Activated T-cell treated with anti-CD3 and anti-CD28 coated beads for 24 hours (primary cell): ENCODE measurements around the gene TMEM203.

ENCODE experiments used
- DNase-seq: peaks from one replicate; pipeline ENCODE4 v3.0.0-alpha.2; 2020; ENCODE audit warnings: low read depth

The TMEM203 gene

DNA sequence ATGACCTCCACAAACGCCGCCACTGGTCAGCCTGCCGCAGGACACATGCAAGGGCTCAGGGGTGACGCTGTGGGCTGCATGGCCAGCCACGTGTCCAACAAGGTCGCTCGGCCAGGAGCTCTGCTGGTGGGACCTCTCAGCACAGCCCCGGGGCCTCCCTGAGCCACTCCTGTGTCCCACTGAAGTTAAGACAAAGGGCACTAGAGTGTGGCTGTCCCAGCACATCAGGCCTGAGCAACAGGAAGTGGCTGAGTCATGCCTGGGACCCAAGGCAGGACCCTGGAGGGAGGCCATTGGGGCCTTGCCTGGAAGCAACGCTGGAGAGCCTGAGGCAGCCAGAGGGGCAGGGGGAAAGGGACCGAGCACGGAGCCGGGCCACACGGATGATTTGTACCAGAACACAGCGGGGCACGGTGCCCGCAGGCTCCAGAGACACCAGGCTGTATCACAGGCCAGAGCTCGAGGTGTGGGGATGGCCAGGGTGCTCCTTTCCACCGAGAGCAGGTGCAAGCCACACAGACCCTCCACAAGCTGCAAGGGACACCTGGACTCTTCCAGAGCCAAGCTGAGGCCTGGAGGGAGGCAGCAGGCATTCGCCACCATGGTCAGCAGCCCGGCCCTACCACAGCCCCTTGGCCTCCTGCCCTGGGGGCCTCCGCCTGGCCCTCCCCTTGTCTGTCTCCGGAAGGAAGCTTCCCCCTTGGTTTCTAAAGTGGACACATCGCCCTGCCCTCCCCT, 27.1 kb downstream of the TMEM203 start:
- no peak for DNase-seq

DNA sequence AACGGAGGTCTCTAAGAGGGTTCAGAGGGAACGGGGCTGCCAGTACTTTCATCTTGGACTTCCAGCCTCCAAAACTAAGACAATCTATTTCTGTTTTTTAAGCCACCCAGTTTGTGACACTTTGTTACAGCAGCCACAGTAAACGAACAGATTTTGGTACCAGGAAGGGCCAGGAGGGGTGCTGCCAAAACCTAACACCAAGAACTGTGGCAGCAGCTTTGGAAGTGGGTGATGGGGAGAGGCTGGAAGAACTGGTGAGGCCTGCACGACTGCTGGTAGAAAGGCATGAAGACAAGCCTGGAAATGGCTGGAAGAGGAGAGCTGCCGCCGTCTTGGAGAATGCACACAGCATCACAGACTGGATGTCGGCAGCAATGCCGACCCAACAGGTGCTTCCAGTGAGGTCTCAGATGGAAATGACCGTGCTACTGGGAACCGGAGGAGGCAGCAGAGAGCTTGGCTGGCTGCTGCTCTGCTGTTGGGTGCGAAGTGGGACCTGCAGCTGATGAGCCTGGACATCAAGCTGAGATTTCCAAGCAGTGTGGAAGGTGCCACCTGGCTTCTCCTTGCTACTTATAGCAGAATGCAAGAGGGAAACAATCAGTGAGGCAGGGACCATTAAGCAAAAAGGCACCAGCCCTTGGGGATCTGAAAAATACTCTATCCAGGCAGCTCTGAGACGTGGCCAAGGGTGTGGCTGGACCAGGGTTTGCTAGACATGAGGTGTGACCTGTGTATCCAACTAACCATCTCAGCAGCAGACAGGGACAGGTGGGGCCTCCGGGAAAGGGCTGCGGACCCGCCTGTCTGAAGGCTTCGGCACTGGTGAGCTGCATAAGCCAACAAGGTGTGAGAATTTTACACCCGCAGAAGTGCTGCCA, 28.9 kb downstream of the TMEM203 start:
- DNase-seq: no peak

DNA sequence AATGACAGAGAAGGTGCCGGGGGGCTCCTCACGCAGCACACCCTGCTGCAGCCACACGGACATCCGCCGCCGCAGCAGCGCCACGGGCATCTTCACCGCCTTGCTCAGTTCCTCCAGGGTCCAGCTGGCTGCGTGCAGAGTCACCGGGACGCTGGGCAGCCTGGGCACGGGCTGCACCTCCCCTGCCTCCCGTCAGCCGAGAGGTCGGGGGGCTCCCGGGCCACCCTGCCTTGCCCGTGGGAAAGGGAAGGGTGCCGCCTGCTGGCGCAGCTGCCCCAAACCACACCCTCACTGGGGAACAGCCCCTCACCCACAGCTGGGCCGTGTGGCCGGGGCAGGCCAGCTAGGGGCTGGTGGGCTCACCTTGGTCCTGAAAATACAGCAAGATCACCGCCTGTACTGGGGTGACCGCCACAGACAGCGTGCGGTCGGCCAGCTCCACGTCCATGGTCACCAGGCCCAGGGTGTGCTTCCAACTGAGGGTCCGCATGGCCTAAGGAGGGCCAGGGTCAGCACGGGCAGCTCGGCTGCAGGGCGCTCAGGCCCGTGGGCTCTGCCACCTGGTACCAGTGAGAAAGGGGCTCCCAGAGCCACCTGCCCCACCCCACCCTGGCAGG, 30.0 kb downstream of the TMEM203 start:
- no peak for DNase-seq

DNA sequence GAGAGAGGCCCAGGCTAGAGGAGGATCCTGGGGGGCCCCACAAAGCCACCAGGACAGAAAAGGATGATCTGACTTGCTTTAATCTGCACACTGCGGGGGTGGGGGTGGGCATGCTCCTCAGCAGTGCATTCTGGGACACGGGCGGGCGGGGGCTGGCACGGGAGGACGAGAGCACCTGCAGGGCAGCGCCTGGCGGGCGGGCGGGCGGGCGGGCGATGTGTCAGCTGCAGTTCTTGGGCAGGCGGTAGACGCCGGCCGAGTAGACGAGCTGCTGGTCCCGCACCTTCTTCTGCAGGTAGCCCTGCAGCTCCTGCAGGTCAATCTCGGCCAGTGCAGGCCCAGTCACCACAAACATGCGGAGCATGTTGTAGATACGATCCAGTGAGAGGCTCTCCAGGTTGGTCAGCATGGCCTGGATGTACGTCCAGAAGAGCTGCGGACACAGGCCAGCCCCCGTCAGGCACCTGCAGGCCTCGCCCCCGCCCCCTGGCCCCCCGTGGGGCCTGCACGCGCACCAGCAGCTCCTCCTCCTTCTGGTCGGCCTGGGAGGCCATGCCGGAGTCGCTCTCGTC, 30.6 kb downstream of the TMEM203 start:
- no peak for DNase-seq

DNA sequence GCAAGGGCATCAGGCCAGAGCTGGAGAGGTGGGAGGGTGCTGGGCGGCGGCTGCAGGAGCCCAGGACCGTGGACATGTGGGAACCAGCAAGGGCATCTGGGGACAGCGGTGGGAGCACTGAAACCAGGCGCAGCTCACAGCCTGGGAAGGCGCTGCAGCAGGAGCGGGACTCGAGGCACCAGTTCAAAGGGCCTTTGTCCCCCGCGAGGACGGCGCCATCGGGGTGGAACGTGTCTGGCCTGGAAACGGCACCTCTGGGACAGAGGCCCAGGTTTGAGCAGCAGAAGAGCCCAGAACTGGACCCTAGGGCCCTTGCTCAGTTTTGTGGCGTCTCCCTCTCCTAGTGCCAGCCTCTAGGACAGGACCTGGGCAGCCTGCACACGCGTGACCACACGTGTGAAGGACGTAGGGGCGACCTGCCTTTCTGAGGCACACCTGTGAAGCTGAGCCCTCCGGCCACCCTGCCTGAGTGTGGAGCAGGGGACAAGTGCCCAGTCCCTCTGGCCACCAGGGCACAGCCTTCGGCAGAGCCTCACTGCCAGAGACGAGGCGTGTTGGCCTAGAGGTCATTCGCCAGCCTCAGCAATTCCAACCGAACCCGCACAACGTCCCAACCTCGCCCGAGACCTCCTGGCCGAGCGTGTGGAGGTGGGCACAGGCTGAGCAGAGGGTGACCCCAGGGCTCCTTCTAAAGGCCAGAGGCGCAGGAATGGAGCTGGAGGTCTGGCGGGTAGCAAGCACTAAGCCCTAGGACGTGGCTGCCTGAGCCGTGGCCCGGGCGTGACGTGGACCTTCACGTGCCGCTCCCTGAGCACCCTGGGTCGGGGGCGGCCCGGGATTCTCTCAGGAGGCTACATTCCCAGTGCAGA, 31.4 kb downstream of the TMEM203 start:
- no peak for DNase-seq

DNA sequence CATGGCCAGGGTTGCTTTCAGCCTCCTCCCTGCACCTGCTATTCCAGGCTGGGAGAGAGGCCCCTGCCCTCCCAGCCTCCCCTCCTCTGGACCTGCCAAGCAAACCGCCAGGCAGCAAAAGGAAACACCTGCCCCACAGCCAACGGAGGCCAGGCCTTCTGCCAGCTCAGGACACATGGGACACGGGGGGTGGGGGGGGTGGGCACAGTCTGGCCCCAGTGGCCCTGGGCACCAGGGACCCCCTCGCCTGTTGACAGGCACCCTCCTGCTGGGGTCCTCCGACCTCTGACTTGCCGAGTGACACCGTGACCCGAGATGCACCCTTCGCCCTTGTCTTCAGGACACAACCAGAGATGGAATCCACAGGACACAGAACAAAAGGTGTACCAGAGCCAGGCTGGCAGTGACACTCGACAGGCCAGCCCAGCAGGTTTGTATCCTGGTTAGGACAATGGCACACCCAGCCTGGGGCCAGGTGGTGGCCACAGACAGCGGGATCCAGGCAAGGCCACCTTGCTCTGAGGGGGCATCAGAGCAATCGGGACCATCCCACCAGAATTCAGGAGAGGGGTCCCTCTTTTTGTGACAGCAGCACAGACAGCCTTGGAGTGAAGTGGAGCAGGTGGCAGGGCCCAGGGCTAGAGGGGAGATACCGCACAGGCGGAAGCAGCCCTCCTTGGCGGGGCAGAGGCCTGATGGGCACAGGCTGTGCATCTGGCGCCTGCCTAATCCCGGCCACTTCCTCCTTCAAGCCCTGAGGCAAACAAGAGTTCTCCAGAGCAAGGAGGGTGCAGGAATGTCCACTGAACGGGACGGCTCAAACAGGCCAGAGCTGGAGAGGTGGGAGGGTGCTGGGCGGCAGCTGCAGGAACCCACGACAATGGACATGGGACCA, 32.3 kb downstream of the TMEM203 start:
- DNase-seq: no peak

DNA sequence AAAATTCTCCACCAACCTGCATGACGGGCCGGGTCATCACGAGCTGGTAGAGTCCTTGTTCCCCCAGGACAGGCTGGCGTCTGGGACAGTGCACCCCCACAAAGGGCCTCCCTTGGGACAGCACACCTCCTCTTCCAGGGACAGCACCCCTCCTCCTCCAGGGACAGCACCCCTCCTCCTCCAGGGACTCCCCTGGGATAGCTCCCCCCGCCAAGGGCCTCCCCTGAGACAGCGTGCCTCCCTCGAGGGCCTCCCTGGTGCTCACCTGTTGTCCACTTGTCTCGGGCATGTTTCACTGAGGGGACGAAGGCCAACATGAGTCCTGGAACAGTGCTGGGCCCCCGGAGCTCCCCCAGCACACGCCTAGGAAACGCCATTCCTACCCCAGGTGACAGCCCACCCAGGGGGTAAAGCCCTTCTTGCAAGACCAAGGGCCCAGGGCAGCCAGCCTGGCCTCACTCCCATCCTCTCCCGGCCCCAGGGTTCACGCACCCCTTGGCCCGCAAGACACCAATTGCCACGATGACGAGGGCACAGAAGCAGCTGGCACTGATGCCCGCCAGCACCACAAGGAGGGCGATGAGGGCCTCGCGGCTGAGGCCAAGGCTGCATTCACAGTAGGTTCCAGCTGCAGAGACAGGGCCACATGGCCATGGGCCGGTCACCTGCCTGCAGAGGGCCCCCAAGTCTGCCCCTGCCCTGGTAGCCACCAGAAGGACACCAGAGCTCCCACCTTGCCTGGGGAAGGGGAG, 34.1 kb downstream of the TMEM203 start:
- no peak for DNase-seq

DNA sequence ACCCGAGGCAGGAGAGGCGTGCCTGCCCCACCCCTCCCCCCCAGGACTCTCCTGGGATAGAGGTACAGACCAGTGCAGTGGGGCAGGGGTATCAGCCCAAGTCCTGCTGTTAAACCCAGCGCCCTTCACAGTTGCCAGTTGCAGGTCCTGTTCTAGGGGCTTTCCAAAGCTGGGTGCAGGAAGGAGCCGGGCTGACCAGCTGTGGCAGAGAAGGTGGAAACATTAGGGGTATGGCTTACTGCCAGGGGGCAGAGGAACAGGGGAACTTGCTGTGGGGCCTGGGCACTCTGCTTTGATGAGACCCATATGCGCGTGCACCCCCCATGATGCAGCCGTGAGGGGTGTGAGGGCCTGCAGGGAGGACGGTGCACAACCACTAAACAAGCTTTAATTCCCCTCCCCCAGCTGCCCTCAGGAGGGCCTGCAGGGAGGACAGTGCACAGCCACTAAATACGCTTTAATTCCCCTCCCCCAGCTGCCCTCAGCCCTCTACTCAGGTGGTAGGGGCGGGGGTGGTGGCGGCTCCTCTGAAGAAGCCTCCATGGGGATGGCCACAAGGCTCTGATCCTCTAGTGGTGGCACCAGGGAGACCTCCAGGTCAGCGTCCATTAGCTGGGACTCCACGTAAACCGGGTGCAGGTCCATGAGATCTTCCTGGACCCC, 34.8 kb downstream of the TMEM203 start:
- DNase-seq: no peak

DNA sequence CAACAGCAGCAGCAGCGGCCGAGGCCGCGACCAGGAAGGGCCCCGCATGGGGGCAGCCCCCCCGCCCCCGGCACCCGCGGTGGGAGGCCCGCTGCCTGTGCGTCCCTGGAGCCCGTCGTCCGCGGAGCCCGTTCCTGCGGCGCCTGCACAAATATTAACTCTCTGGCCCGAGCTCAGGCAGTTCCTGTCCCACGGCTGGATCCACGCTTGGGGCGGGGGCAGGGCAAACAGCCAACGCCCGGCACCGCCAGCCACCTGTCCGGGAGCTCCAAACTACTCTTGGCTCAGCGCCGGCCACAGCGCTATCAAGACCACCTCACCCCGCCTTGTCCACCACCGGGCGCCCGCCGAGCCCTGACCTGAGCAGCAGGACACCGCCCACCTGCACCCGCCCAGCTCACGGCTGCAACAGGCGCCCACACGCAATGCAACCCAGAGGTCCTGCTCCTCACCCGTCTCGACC, 35.5 kb downstream of the TMEM203 start, which contains the start of gene LRRC26:
Gene LRRC26 (minus strand): TSS at position 156 of the 463 bp plus-strand sequence. CDS start 108 bp downstream, at position 48.
- no peak for DNase-seq

DNA sequence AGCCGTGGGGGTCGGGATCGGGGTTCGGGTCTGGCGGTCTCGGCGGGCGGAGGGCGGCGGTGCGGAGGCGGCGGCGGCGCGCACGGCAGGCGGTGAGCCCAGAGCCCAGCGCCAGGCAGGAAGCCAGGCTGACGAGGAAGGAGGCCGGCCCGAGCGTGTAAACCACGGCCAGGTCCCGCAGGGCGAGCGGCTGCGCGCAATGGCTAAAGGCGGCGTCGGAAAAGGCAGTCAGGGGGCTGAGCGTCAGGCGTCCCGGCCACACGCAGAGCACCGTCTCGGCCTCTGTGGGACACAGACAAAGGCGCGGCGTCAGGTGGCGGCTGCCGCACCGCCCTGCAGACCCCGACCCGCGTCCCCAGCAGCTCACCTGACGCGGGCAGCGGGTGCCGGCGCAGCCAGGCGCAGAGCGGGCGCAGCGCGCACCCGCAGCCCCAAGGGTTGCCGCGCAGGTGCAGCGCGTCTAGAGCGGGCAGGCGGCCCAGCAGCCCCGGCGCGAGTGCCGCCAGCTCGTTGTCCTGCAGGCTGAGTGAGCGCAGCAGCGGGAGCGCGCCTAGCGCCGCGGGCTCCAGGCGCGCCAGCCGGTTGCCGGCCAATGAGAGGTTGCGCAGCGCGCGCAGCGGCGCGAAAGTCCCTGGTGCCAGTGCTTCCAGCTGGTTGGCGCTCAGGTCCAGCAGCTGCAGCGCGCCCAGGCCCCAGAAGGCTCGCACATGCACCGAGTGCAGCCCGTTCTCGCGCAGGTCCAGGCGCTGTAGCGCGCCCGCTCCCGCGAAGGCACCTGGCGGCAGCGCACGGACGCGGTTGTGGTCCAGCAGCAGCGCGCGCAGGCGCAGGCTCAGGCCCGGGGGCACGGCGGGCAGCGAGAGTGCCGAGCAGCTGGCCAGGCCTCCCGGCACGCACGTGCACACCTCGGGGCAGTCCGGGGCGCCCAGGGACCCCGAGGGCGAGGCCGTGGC, 36.3 kb downstream of the TMEM203 start:
- no peak for DNase-seq

DNA sequence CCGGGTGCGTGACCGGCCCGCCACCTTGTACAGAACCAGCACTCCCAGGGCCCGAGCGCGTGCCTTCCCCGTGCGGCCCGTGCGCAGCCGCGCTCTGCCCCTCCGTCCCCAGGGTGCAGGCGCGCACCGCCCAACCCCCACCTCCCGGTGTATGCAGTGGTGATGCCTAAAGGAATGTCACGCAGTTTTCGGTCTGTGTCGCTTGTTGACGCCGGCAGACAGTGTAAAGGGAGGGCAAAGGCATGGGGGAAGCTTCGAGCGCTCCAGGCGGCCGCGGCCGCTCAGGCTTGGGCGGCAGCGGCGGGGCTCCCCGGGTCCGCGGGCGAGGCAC, 36.9 kb downstream of the TMEM203 start:
- no peak for DNase-seq

DNA sequence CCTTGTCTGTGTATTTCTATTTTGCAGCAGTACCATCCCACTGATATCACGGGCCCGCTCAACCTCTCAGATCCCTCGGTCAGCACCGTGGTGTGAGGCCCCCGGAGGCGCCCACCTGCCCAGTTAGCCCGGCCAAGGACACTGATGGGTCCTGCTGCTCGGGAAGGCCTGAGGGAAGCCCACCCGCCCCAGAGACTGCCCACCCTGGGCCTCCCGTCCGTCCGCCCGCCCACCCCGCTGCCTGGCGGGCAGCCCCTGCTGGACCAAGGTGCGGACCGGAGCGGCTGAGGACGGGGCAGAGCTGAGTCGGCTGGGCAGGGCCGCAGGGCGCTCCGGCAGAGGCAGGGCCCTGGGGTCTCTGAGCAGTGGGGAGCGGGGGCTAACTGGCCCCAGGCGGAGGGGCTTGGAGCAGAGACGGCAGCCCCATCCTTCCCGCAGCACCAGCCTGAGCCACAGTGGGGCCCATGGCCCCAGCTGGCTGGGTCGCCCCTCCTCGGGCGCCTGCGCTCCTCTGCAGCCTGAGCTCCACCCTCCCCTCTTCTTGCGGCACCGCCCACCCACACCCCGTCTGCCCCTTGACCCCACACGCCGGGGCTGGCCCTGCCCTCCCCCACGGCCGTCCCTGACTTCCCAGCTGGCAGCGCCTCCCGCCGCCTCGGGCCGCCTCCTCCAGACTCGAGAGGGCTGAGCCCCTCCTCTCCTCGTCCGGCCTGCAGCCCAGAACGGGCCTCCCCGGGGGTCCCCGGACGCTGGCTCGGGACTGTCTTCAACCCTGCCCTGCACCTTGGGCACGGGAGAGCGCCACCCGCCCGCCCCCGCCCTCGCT, 37.5 kb downstream of the TMEM203 start:
- no peak for DNase-seq

DNA sequence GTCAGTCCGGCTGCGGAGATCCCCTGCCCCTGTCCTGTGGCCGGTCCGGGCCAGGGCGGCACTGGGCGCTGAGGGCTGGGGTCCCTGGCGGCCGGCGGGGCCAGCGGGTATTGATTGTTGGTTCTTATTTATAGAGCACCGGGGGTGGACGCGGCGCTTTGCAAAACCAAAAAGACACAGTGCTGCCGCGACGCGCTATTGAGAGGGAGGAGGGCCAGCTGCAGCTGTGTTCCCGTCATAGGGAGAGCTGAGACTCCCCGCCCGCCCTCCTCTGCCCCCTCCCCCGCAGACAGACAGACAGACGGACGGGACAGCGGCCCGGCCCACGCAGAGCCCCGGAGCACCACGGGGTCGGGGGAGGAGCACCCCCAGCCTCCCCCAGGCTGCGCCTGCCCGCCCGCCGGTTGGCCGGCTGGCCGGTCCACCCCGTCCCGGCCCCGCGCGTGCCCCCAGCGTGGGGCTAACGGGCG, 38.1 kb downstream of the TMEM203 start:
- no peak for DNase-seq

DNA sequence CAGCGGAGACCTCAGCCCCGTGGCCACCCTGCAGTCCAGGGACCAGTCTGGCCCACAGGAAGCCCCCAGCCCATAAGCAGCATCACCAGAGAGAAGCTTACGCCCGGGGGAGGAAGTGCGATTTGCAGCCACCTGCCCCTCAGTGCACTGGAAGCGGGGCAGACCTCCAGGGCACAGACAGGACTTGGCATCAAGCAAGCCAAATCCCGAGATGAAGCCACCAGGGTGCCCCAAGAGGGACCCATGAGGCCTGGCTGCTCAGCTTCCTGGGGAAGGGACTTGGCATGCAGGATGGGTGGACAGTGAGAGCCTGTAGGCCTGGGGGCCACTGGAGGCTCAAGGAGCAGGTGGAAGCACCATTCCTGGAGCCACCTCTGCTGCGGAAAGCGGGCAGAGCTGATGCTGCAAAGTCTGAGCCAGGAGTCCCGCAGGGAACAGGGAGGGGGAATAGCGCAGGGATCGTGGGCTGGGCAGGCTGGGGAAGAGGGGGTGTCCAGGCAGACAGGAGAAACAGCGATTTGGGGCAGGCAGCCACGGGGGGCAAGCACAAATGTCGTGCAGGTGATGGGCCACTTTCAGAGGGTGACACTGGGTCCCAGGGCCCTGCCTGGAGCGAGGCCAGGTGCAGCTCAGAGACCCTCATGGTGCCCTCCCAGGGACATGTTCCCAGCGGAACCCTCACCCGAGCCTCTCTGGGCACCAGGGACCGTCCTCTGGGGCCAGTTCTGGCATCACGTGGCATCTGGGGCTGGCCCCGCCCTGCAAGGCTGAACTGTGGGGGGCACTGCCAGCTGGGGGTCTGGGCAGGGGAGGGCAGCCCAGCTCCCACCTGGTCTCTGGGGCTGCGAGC, 38.8 kb downstream of the TMEM203 start:
- no peak for DNase-seq

DNA sequence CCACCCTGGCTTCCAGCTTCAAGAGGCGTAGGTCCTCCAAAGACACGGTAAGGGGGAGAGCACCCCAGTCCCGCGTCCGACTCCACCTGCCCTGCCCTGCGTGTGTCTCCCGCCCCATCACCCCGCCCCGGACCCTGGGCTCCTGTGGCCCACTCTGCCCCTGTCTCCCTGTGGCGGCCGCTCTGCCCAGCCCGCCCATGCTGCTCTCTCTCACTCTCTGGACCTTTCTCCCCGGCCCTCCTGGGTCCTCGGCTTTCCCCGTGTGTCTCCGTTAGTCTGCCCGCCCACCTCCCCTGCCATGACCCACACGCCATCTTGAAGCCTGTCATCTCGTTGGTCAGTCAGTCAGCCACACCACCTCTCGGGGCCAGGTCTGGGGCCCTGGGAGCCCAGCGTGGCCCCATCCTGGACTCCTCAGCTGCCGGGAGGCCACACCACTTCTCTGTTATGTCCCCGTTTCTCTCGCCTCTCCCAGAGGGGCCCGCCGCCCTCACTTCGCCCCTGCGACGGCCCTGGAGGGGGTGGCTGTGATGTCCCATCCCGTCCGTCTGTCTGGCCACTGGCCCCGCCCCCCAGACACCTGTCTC, 40.1 kb downstream of the TMEM203 start:
- no peak for DNase-seq
